Measurements from ENCODE around the gene CEP55. TPM values are rescaled to one million over a fixed set of nuclear protein-coding genes. Genes with fewer than 3 reads are reported as not detected.

CEP55 gene
- total RNA-seq, 1 experiment from 2014 or later, result 17.3 TPM

DNA sequence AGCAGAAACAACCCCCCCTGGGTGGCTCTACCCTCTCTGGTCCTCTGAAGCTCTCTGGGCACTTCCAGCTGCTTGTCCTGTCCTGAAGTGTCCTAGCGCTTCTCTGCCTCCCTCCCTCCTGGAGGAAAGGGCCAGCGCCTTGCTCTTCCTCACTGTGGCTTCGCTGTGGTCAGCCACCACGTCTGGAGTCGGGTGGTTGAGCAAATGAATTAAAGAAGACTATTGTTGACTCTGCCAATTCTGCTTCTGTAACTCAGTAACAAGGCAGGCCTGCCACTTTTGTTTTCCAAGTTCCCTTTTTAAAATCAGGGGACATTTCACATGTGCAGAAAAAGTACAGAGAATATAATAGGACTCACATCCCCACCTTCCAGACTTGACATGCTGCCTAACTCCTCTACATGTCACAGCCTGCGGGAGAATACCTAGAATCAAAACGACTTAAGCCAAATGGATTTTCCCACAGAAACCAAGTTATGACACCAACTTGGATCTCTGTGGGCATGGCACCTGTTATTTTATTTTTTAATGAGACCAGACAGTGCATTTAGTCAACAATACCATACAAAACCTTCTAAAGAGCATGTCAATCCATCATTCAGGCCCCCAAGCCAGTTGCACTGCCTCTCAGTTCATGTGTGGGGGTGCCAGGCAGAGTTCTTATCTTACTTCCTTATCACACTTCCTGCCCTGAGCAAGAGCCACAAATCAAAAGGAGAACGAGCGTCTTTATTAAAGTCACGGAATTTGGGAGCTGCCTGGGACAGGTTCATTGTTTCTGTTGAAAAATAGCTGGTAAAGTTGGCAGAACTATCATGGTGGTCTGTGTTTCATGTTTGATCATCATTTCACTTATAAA lies 76.9 kb downstream of the CEP55 start (continued):
- TF ChIP-seq, protein P1, sequence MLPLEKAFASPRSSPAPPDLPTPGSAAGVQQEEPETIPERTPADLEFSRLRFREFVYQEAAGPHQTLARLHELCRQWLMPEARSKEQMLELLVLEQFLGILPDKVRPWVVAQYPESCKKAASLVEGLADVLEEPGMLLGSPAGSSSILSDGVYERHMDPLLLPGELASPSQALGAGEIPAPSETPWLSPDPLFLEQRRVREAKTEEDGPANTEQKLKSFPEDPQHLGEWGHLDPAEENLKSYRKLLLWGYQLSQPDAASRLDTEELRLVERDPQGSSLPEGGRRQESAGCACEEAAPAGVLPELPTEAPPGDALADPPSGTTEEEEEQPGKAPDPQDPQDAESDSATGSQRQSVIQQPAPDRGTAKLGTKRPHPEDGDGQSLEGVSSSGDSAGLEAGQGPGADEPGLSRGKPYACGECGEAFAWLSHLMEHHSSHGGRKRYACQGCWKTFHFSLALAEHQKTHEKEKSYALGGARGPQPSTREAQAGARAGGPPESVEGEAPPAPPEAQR (CRISPR knock-in tag; IDR thresholded peaks at IDR 0.05), result no peak
- TF ChIP-seq MYBL2 (CRISPR knock-in tag; IDR thresholded peaks at IDR 0.05) (no peak), ESRRA (CRISPR knock-in tag; IDR thresholded peaks at IDR 0.05; ENCODE audit: borderline replicate concordance) (no peak), ZNF671 (CRISPR knock-in tag; IDR thresholded peaks at IDR 0.05) (no peak), RELA (CRISPR knock-in tag; IDR thresholded peaks at IDR 0.05; ENCODE audit: borderline replicate concordance) (no peak), GRHL2 (CRISPR knock-in tag; IDR thresholded peaks at IDR 0.05; ENCODE audit: insufficient replicate concordance, severe bottlenecking) (no peak), NFYB (CRISPR knock-in tag; conservative IDR thresholded peaks at IDR 0.05; ENCODE audit: low read depth) (no peak)
- TF ChIP-seq, protein P2, sequence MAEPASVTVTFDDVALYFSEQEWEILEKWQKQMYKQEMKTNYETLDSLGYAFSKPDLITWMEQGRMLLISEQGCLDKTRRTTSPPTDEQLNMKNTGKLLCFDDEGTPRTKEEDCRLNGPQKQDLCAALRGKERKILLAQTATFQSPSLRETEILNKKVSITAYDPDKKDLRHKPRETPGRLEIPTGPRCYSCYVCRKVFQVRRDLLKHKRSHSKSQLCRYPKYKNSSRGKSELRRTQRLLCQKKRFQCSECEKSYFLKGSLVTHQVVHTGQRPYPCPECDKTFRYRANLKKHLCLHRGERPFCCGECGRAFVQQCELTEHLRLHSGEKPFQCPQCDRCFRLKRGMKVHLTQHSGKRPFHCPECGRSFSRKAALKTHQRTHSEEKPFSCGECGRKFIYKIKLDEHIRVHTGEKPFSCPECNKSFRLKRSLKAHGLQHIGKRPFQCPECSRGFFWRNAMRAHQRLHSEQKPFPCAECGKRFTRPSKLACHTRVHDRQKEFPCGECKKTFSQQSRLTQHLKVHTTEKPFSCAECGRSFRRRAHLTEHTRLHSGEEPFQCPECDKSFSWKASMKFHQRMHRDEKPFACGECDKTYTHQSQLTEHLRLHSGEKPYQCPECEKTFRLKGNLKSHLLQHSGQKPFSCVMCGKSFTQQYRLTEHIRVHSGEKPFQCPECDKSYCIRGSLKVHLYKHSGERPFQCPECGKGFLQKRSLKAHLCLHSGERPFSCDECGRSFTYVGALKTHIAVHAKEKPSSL (CRISPR knock-in tag; conservative IDR thresholded peaks at IDR 0.05), result no peak

DNA sequence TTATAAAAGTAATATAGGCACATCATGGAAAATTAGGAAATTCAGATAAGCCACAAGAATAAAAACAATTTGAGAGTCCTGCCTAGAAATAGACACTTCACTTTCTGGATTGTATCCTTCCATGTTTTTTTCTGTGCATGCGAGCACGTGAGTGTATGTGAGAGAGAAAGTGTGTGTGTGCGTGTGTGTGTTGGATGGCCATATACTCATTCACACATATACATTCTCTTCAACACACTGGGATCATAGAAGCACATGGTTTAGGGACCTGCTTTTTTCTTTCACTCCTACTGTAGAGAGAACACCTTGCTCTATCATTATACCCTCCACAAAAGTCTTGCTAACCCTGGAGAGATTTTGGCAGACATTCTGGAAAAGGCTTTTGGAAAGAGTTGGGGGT lies 77.5 kb downstream of the CEP55 start:
- Mint-ChIP-seq H3K4me3 (no peak overlapping the region), H3K4me1 (peaks cover 8% of the 10 kb centered on the region), H3K36me3 (no peaks in the 10 kb centered on the region), H3K27me3 (ENCODE audit: low read depth) (peaks cover 57% of the 10 kb centered on the region), H3K9me3 (no peaks in the 10 kb centered on the region), H3K27ac (no peak overlapping the region)
- POLR2A ChIA-PET, result no interaction called here
- DNase-seq (ENCODE audit: low spot score), result no peak
- no peak for ATAC-seq
- CTCF ChIA-PET, result no interaction called here
- TF ChIP-seq NFYB (CRISPR knock-in tag; conservative IDR thresholded peaks at IDR 0.05; ENCODE audit: low read depth), result no peak
- TF ChIP-seq, protein P2 (CRISPR knock-in tag; conservative IDR thresholded peaks at IDR 0.05), result no peak
- TF ChIP-seq, protein P3, sequence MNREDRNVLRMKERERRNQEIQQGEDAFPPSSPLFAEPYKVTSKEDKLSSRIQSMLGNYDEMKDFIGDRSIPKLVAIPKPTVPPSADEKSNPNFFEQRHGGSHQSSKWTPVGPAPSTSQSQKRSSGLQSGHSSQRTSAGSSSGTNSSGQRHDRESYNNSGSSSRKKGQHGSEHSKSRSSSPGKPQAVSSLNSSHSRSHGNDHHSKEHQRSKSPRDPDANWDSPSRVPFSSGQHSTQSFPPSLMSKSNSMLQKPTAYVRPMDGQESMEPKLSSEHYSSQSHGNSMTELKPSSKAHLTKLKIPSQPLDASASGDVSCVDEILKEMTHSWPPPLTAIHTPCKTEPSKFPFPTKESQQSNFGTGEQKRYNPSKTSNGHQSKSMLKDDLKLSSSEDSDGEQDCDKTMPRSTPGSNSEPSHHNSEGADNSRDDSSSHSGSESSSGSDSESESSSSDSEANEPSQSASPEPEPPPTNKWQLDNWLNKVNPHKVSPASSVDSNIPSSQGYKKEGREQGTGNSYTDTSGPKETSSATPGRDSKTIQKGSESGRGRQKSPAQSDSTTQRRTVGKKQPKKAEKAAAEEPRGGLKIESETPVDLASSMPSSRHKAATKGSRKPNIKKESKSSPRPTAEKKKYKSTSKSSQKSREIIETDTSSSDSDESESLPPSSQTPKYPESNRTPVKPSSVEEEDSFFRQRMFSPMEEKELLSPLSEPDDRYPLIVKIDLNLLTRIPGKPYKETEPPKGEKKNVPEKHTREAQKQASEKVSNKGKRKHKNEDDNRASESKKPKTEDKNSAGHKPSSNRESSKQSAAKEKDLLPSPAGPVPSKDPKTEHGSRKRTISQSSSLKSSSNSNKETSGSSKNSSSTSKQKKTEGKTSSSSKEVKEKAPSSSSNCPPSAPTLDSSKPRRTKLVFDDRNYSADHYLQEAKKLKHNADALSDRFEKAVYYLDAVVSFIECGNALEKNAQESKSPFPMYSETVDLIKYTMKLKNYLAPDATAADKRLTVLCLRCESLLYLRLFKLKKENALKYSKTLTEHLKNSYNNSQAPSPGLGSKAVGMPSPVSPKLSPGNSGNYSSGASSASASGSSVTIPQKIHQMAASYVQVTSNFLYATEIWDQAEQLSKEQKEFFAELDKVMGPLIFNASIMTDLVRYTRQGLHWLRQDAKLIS (CRISPR knock-in tag; IDR thresholded peaks at IDR 0.05; ENCODE audit: borderline replicate concordance), result no peak
- TF ChIP-seq, protein P4, sequence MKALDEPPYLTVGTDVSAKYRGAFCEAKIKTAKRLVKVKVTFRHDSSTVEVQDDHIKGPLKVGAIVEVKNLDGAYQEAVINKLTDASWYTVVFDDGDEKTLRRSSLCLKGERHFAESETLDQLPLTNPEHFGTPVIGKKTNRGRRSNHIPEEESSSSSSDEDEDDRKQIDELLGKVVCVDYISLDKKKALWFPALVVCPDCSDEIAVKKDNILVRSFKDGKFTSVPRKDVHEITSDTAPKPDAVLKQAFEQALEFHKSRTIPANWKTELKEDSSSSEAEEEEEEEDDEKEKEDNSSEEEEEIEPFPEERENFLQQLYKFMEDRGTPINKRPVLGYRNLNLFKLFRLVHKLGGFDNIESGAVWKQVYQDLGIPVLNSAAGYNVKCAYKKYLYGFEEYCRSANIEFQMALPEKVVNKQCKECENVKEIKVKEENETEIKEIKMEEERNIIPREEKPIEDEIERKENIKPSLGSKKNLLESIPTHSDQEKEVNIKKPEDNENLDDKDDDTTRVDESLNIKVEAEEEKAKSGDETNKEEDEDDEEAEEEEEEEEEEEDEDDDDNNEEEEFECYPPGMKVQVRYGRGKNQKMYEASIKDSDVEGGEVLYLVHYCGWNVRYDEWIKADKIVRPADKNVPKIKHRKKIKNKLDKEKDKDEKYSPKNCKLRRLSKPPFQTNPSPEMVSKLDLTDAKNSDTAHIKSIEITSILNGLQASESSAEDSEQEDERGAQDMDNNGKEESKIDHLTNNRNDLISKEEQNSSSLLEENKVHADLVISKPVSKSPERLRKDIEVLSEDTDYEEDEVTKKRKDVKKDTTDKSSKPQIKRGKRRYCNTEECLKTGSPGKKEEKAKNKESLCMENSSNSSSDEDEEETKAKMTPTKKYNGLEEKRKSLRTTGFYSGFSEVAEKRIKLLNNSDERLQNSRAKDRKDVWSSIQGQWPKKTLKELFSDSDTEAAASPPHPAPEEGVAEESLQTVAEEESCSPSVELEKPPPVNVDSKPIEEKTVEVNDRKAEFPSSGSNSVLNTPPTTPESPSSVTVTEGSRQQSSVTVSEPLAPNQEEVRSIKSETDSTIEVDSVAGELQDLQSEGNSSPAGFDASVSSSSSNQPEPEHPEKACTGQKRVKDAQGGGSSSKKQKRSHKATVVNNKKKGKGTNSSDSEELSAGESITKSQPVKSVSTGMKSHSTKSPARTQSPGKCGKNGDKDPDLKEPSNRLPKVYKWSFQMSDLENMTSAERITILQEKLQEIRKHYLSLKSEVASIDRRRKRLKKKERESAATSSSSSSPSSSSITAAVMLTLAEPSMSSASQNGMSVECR (CRISPR knock-in tag; IDR thresholded peaks at IDR 0.05; ENCODE audit: borderline replicate concordance), result no peak
- TF ChIP-seq, protein P5, sequence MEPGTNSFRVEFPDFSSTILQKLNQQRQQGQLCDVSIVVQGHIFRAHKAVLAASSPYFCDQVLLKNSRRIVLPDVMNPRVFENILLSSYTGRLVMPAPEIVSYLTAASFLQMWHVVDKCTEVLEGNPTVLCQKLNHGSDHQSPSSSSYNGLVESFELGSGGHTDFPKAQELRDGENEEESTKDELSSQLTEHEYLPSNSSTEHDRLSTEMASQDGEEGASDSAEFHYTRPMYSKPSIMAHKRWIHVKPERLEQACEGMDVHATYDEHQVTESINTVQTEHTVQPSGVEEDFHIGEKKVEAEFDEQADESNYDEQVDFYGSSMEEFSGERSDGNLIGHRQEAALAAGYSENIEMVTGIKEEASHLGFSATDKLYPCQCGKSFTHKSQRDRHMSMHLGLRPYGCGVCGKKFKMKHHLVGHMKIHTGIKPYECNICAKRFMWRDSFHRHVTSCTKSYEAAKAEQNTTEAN (CRISPR knock-in tag; IDR thresholded peaks at IDR 0.05), result no peak
- no peak for TF ChIP-seq ZNF396 (CRISPR knock-in tag; IDR thresholded peaks at IDR 0.05; ENCODE audit: borderline replicate concordance)
- no peak for TF ChIP-seq JAZF1 (CRISPR knock-in tag; IDR thresholded peaks at IDR 0.05)
- no peak for TF ChIP-seq MYBL2 (CRISPR knock-in tag; IDR thresholded peaks at IDR 0.05)
- TF ChIP-seq NFATC4 (CRISPR knock-in tag; IDR thresholded peaks at IDR 0.05), result no peak
- TF ChIP-seq, protein P6, sequence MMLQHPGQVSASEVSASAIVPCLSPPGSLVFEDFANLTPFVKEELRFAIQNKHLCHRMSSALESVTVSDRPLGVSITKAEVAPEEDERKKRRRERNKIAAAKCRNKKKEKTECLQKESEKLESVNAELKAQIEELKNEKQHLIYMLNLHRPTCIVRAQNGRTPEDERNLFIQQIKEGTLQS (CRISPR knock-in tag; conservative IDR thresholded peaks at IDR 0.05), result no peak
- no peak for TF ChIP-seq ZNF121 (CRISPR knock-in tag; IDR thresholded peaks at IDR 0.05)
